Caco-2 (cell line): ENCODE data around the gene SYNPO2. TPM values are rescaled to one million over a fixed set of nuclear protein-coding genes. Genes with fewer than 3 reads are reported as not detected.
"Not testable (repeated sequence)": the region's sequence is repeated elsewhere in the genome, so short reads cannot be mapped to it uniquely, and the experiment has no call there.

Source experiments
- BruUV-seq: library from RNA; stranded (reverse); fragments of 400-500 nt; replicated peaks from 2 replicates; lab custom pipeline; 2021; lab: Mats Ljungman, UMichigan
- CTCF ChIA-PET: fragments of 300-600 bp; sonication (Branson Sonifier 250); formaldehyde crosslinking; loops from one replicate; lab custom pipeline; 2022; ENCODE audit warnings: antibody characterized with exemption; lab: Charles Lee
- POLR2A ChIA-PET: fragments of 300-600 bp; sonication (Branson Sonifier 250); formaldehyde crosslinking; loops from one replicate; lab custom pipeline; 2022; ENCODE audit warnings: antibody characterized with exemption; lab: Charles Lee
- DNase-seq, 2 experiments: peaks; one replicate each; pipeline versions ENCODE4 v3.0.0 to v3.0.0-alpha.2; 2020 to 2022
- H3K27me3 ChIP-seq: replicated peaks from 2 replicates; pipeline ENCODE4 v1.6.0; 2011; ENCODE audit warnings: low read length; ENCODE audit not compliant: control insufficient read depth, insufficient read depth
- H3K36me3 ChIP-seq: 2 replicates; pipeline ENCODE4 v1.5.1; 2011; ENCODE audit warnings: low read length; ENCODE audit not compliant: control insufficient read depth, insufficient read depth
- H3K4me1 ChIP-seq: fragments of 250-450 bp; sonication (Bioruptor Pico); 2 replicates; pipeline ENCODE4 v1.5.1; 2020; ENCODE audit warnings: mild to moderate bottlenecking
- H3K4me3 ChIP-seq: 2 replicates; pipeline ENCODE4 v1.5.1; 2011; ENCODE audit warnings: low read depth, mild to moderate bottlenecking, control low read depth, low read length
- H3K9me3 ChIP-seq: fragments of 250-450 bp; sonication (Bioruptor Pico); 2 replicates; pipeline ENCODE4 v1.5.1; 2020; ENCODE audit warnings: mild to moderate bottlenecking, moderate library complexity
- H3K27ac Mint-ChIP-seq: one replicate; pipeline ENCODE4 v1.8.0; 2022; ENCODE audit warnings: mixed read lengths; ENCODE audit not compliant: unreplicated experiment
- H3K27me3 Mint-ChIP-seq: one replicate; pipeline ENCODE4 v1.8.0; 2022; ENCODE audit warnings: mixed read lengths; ENCODE audit not compliant: insufficient read depth, unreplicated experiment
- H3K36me3 Mint-ChIP-seq: one replicate; pipeline ENCODE4 v1.8.0; 2022; ENCODE audit warnings: mild to moderate bottlenecking, mixed read lengths; ENCODE audit not compliant: insufficient read depth, unreplicated experiment
- H3K4me1 Mint-ChIP-seq: one replicate; pipeline ENCODE4 v1.8.0; 2022; ENCODE audit warnings: low read depth, mixed read lengths; ENCODE audit not compliant: unreplicated experiment
- H3K4me3 Mint-ChIP-seq: one replicate; pipeline ENCODE4 v1.8.0; 2022; ENCODE audit warnings: mild to moderate bottlenecking, moderate library complexity, mixed read lengths; ENCODE audit not compliant: unreplicated experiment
- H3K9me3 Mint-ChIP-seq: one replicate; pipeline ENCODE4 v1.8.0; 2022; ENCODE audit warnings: mixed read lengths; ENCODE audit not compliant: unreplicated experiment
- intact Hi-C: fragments of 100-400 bp; cut with micrococcal nuclease; formaldehyde crosslinking; loops from one replicate; pipeline ENCODE4 v1.10.0; 2022; ENCODE audit not compliant: unreplicated experiment
- total RNA-seq: library from RNA; stranded (reverse); gene quantifications from 2 replicates; pipeline ENCODE4 v1.2.3, GENCODE V29; 2022
- TF ChIP-seq, protein P1 (sequence below), 2 experiments: fragments of 200-600 bp in 1 of 2; IDR thresholded peaks; 1 replicate in 1 of 2; 2 replicates in 1 of 2; pipeline versions ENCODE4 v1.5.1 to v1.8.0; 2011 to 2022; ENCODE audit warnings: antibody characterized with exemption in 1 of 2, control low read depth in 1 of 2, inconsistent platforms in 1 of 2, low read depth in 1 of 2, low read length in 1 of 2, mild to moderate bottlenecking in 1 of 2, moderate library complexity in 1 of 2; ENCODE audit not compliant: insufficient read depth in 1 of 2, severe bottlenecking in 1 of 2, unreplicated experiment in 1 of 2

SYNPO2 gene
- total RNA-seq, 1 experiment from 2014 or later: 0.16 TPM

DNA sequence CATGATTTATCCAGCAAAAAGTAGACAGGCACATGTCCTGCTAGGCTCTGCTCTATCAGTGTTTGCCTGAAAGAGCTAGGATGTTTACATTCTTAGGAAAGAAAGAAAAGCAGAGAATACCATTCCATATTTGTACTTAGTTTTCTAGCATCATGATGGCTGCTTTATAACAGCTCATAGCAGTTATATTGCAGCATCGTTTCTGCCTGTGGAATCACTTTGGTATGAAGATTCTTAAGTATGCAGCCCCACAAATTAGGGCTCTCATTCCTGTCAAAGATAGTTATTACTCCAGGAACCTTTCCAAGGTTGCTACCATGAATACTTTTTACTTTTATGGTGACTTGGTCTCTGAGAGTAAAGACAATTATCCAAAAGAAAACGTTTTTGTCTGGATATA is 128.0 kb downstream of the SYNPO2 start:
- BruUV-seq: no TSS peak
- H3K36me3 Mint-ChIP-seq: no peaks in the 10 kb centered on the region
- Histone ChIP-seq H3K4me1 (no peaks in the 10 kb centered on the region), H3K36me3 (no peaks in the 10 kb centered on the region), H3K4me3 (no peak overlapping the region), H3K27me3 (no peaks in the 10 kb centered on the region), H3K9me3 (no peaks in the 10 kb centered on the region)
- H3K4me1 Mint-ChIP-seq: no peaks in the 10 kb centered on the region
- ChIA-PET CTCF (no interaction called here), POLR2A (no interaction called here)
- no peak for DNase-seq
- intact Hi-C loops: no loop called here
- H3K27me3 Mint-ChIP-seq: no peaks in the 10 kb centered on the region
- no peaks in the 10 kb centered on the region for H3K9me3 Mint-ChIP-seq
- H3K27ac Mint-ChIP-seq: no peak overlapping the region
- no peak overlapping the region for H3K4me3 Mint-ChIP-seq
- TF ChIP-seq, protein P1, sequence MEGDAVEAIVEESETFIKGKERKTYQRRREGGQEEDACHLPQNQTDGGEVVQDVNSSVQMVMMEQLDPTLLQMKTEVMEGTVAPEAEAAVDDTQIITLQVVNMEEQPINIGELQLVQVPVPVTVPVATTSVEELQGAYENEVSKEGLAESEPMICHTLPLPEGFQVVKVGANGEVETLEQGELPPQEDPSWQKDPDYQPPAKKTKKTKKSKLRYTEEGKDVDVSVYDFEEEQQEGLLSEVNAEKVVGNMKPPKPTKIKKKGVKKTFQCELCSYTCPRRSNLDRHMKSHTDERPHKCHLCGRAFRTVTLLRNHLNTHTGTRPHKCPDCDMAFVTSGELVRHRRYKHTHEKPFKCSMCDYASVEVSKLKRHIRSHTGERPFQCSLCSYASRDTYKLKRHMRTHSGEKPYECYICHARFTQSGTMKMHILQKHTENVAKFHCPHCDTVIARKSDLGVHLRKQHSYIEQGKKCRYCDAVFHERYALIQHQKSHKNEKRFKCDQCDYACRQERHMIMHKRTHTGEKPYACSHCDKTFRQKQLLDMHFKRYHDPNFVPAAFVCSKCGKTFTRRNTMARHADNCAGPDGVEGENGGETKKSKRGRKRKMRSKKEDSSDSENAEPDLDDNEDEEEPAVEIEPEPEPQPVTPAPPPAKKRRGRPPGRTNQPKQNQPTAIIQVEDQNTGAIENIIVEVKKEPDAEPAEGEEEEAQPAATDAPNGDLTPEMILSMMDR (IDR thresholded peaks at IDR 0.05; ENCODE audit: insufficient read depth in 1 of 2, low read depth in 1 of 2, low read length in 1 of 2, severe bottlenecking in 1 of 2, unreplicated experiment in 1 of 2): no peak

- no peak for DNase-seq
- H3K4me1 ChIP-seq: no peaks in the 10 kb centered on the region
- no peaks in the 10 kb centered on the region for H3K36me3 Mint-ChIP-seq
- intact Hi-C loops: no loop called here
- no peak overlapping the region for H3K4me3 Mint-ChIP-seq
- BruUV-seq: no TSS peak
- H3K9me3 ChIP-seq: no peaks in the 10 kb centered on the region
- ChIA-PET POLR2A (no interaction called here), CTCF (no interaction called here)
- no peaks in the 10 kb centered on the region for H3K27me3 Mint-ChIP-seq
- no peaks in the 10 kb centered on the region for H3K27me3 ChIP-seq
- H3K9me3 Mint-ChIP-seq: no peaks in the 10 kb centered on the region
- H3K4me3 ChIP-seq: no peak overlapping the region
- H3K4me1 Mint-ChIP-seq: no peaks in the 10 kb centered on the region
- TF ChIP-seq, protein P1 (IDR thresholded peaks at IDR 0.05; ENCODE audit: insufficient read depth in 1 of 2, low read depth in 1 of 2, low read length in 1 of 2, severe bottlenecking in 1 of 2, unreplicated experiment in 1 of 2): no peak
- H3K27ac Mint-ChIP-seq: no peak overlapping the region
- H3K36me3 ChIP-seq: no peaks in the 10 kb centered on the region
These were observed 129.0 kb downstream of the SYNPO2 start for GRCh38 chr4:119017636-119018035.

DNA sequence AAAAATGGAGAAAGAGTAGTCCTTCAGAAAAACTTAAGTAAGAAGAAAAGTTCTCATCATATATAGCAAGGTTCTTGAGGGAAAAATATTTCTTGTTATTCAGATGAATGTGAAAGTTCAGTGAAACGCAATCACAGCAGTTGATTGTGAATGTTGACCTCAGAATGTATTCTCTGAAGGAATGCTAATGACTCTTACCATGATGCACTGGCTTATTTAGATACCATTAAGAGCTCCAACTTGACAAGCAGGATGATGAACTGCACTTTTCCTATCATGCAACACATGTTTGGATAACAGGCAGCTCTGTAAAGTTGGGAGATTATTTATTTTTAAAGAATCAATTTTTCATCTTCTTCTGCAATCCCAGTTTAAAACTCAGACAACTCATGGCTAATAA is 131.5 kb downstream of the SYNPO2 start:
- H3K36me3 ChIP-seq: no peaks in the 10 kb centered on the region
- no peak overlapping the region for H3K27ac Mint-ChIP-seq
- intact Hi-C loops: no loop called here
- no peaks in the 10 kb centered on the region for H3K4me1 Mint-ChIP-seq
- TF ChIP-seq, protein P1 (IDR thresholded peaks at IDR 0.05; ENCODE audit: insufficient read depth in 1 of 2, low read depth in 1 of 2, low read length in 1 of 2, severe bottlenecking in 1 of 2, unreplicated experiment in 1 of 2): no peak
- BruUV-seq: no TSS peak
- no peak for DNase-seq
- CTCF ChIA-PET: no interaction called here
- no peaks in the 10 kb centered on the region for H3K9me3 ChIP-seq
- H3K4me3 Mint-ChIP-seq: no peak overlapping the region
- H3K4me3 ChIP-seq: no peak overlapping the region
- no peaks in the 10 kb centered on the region for H3K27me3 ChIP-seq
- H3K9me3 Mint-ChIP-seq: no peaks in the 10 kb centered on the region
- no peaks in the 10 kb centered on the region for H3K27me3 Mint-ChIP-seq
- POLR2A ChIA-PET: no interaction called here
- H3K36me3 Mint-ChIP-seq: no peaks in the 10 kb centered on the region
- peaks cover 6% of the 10 kb centered on the region for H3K4me1 ChIP-seq

GRCh38 chr4:119022520-119022919 is 133.9 kb downstream of the SYNPO2 start:
- H3K36me3 Mint-ChIP-seq, H3K36me3 ChIP-seq, H3K4me1 Mint-ChIP-seq, H3K4me1 ChIP-seq, BruUV-seq, H3K4me3 ChIP-seq, CTCF ChIA-PET, H3K27me3 Mint-ChIP-seq, H3K27me3 ChIP-seq, H3K9me3 ChIP-seq, H3K9me3 Mint-ChIP-seq, DNase-seq, H3K4me3 Mint-ChIP-seq, H3K27ac Mint-ChIP-seq, POLR2A ChIA-PET, intact Hi-C loops: not testable (repeated sequence)
